ENCODE results near the gene UNKL.
A peak's percentile ranks its signal among the peaks of the same experiment; 100 is the strongest.

Gene UNKL

GRCh38 chr16:1430214-1430758 lies 15.8 kb upstream of the UNKL start:
- H3K27me3 Mint-ChIP-seq, result peaks cover 18% of the 10 kb centered on the region

GRCh38 chr16:1429631-1430030 lies 15.1 kb upstream of the UNKL start:
- CTCF ChIA-PET, result interaction anchor here (1.0 kb wide), 1 partner anchor 147 kb away, joined by 3 read pairs; no protein-coding TSS in a partner anchor

More at GRCh38 chr16:1430214-1430758, 15.8 kb upstream of the UNKL start:
- CTCF ChIA-PET, result no interaction called here
- H3K36me3 Mint-ChIP-seq, result no peaks in the 10 kb centered on the region
- no peak for DNase-seq
- H3K4me1 Mint-ChIP-seq, result no peaks in the 10 kb centered on the region
- H3K27ac Mint-ChIP-seq, result no peak overlapping the region
- no peak overlapping the region for H3K4me3 Mint-ChIP-seq
- no peaks in the 10 kb centered on the region for H3K9me3 Mint-ChIP-seq

GRCh38 chr16:1429012-1429411 lies 14.5 kb upstream of the UNKL start:
- no peak for DNase-seq
- Mint-ChIP-seq H3K4me1 (no peaks in the 10 kb centered on the region), H3K27ac (no peak overlapping the region), H3K27me3 (peaks cover 18% of the 10 kb centered on the region), H3K4me3 (no peak overlapping the region), H3K9me3 (no peaks in the 10 kb centered on the region), H3K36me3 (no peaks in the 10 kb centered on the region)
- CTCF ChIA-PET, result interaction anchor here (0.6 to 1.7 kb wide), 4 partner anchors 12 to 278 kb away, joined by 3 read pairs; no protein-coding TSS in a partner anchor

More at GRCh38 chr16:1429631-1430030, 15.1 kb upstream of the UNKL start:
- peaks cover 18% of the 10 kb centered on the region for H3K27me3 Mint-ChIP-seq
- no peaks in the 10 kb centered on the region for H3K36me3 Mint-ChIP-seq
- H3K4me1 Mint-ChIP-seq, result no peaks in the 10 kb centered on the region
- no peaks in the 10 kb centered on the region for H3K9me3 Mint-ChIP-seq
- H3K4me3 Mint-ChIP-seq, result no peak overlapping the region
- DNase-seq, result no peak
- no peak overlapping the region for H3K27ac Mint-ChIP-seq

GRCh38 chr16:1428511-1428910 lies 14.0 kb upstream of the UNKL start:
- CTCF ChIA-PET, result interaction anchor here (0.6 to 1.7 kb wide), 4 partner anchors 13 to 279 kb away, joined by 3 read pairs; no protein-coding TSS in a partner anchor
- no peak overlapping the region for H3K27ac Mint-ChIP-seq

GRCh38 chr16:1427473-1428461 lies 13.3 kb upstream of the UNKL start:
- DNase-seq, result no peak
- Mint-ChIP-seq H3K4me3 (no peak overlapping the region), H3K4me1 (no peaks in the 10 kb centered on the region), H3K27ac (no peak overlapping the region), H3K9me3 (no peaks in the 10 kb centered on the region), H3K27me3 (peaks cover 18% of the 10 kb centered on the region), H3K36me3 (no peaks in the 10 kb centered on the region)
- CTCF ChIA-PET, result interaction anchor here (1.1 to 1.7 kb wide), 3 partner anchors 14 to 280 kb away, joined by 3 read pairs; no protein-coding TSS in a partner anchor

More at GRCh38 chr16:1428511-1428910, 14.0 kb upstream of the UNKL start:
- H3K9me3 Mint-ChIP-seq, result no peaks in the 10 kb centered on the region
- no peaks in the 10 kb centered on the region for H3K36me3 Mint-ChIP-seq
- no peak overlapping the region for H3K4me3 Mint-ChIP-seq
- DNase-seq, result peak; percentile 71
- peaks cover 18% of the 10 kb centered on the region for H3K27me3 Mint-ChIP-seq
- H3K4me1 Mint-ChIP-seq, result no peaks in the 10 kb centered on the region

- Mint-ChIP-seq H3K36me3 (peaks cover 2% of the 10 kb centered on the region), H3K4me3 (no peak overlapping the region), H3K9me3 (peaks cover 4% of the 10 kb centered on the region), H3K4me1 (peaks cover 5% of the 10 kb centered on the region), H3K27ac (no peak overlapping the region), H3K27me3 (peaks cover 9% of the 10 kb centered on the region)
- CTCF ChIA-PET, result interaction anchor here (1.1 to 1.7 kb wide), 2 partner anchors 14 to 15 kb away, joined by 3 read pairs; no protein-coding TSS in a partner anchor
- DNase-seq, result no peak
These were observed 12.4 kb upstream of the UNKL start for GRCh38 chr16:1426734-1427471.

- H3K4me1 Mint-ChIP-seq, result peaks cover 13% of the 10 kb centered on the region
- peak overlapping the region; percentile 37 for H3K27ac Mint-ChIP-seq
- H3K36me3 Mint-ChIP-seq, result peaks cover 2% of the 10 kb centered on the region
- H3K9me3 Mint-ChIP-seq, result peaks cover 4% of the 10 kb centered on the region
- no peak for DNase-seq
- no peak overlapping the region for H3K4me3 Mint-ChIP-seq
- CTCF ChIA-PET, result interaction anchor here (0.6 kb wide), 1 partner anchor 109 kb away, joined by 3 read pairs; no protein-coding TSS in a partner anchor
- peaks cover 10% of the 10 kb centered on the region for H3K27me3 Mint-ChIP-seq
These were observed 11.3 kb upstream of the UNKL start for GRCh38 chr16:1425616-1426370.

GRCh38 chr16:1424028-1424427 lies 9.5 kb upstream of the UNKL start:
- peaks cover 4% of the 10 kb centered on the region for H3K9me3 Mint-ChIP-seq
- peaks cover 25% of the 10 kb centered on the region for H3K4me1 Mint-ChIP-seq
- H3K27me3 Mint-ChIP-seq, result peaks cover 5% of the 10 kb centered on the region
- DNase-seq, result peak; percentile 30
- H3K36me3 Mint-ChIP-seq, result peaks cover 3% of the 10 kb centered on the region
- H3K4me3 Mint-ChIP-seq, result no peak overlapping the region
- H3K27ac Mint-ChIP-seq, result no peak overlapping the region
- CTCF ChIA-PET, result interaction anchor here (0.8 kb wide), 1 partner anchor 8 kb away, joined by 3 read pairs; no protein-coding TSS in a partner anchor

- peak overlapping the region; percentile 91 for H3K4me3 Mint-ChIP-seq
- peaks cover 5% of the 10 kb centered on the region for H3K36me3 Mint-ChIP-seq
- no peak for DNase-seq
- H3K4me1 Mint-ChIP-seq, result peaks cover 35% of the 10 kb centered on the region
- H3K9me3 Mint-ChIP-seq, result peaks cover 4% of the 10 kb centered on the region
- H3K27me3 Mint-ChIP-seq, result peaks cover 5% of the 10 kb centered on the region
- CTCF ChIA-PET, result no interaction called here
- H3K27ac Mint-ChIP-seq, result peak overlapping the region; percentile 99
These were observed 7.6 kb upstream of the UNKL start for GRCh38 chr16:1422076-1422475.

- Mint-ChIP-seq H3K27me3 (peaks cover 5% of the 10 kb centered on the region), H3K36me3 (peaks cover 5% of the 10 kb centered on the region), H3K4me1 (peaks cover 39% of the 10 kb centered on the region), H3K4me3 (peak overlapping the region; percentile 91), H3K27ac (peak overlapping the region; percentile 99), H3K9me3 (peaks cover 4% of the 10 kb centered on the region)
- CTCF ChIA-PET, result no interaction called here
- peak; percentile 37 for DNase-seq
These were observed 5.6 kb upstream of the UNKL start for GRCh38 chr16:1420111-1420539.

- Mint-ChIP-seq H3K4me1 (peaks cover 45% of the 10 kb centered on the region), H3K27me3 (peaks cover 5% of the 10 kb centered on the region), H3K27ac (no peak overlapping the region), H3K4me3 (no peak overlapping the region), H3K36me3 (peaks cover 11% of the 10 kb centered on the region), H3K9me3 (no peaks in the 10 kb centered on the region)
- CTCF ChIA-PET, result interaction anchor here (0.7 kb wide), 1 partner anchor 8 kb away, joined by 3 read pairs; no protein-coding TSS in a partner anchor
- no peak for DNase-seq
These were observed 2.0 kb upstream of the UNKL start for GRCh38 chr16:1416521-1416941.

GRCh38 chr16:1413684-1414531 lies 596 bp downstream of the UNKL start:
- Mint-ChIP-seq H3K4me3 (peak overlapping the region; percentile 85), H3K4me1 (peaks cover 34% of the 10 kb centered on the region), H3K27me3 (no peaks in the 10 kb centered on the region), H3K36me3 (peaks cover 14% of the 10 kb centered on the region), H3K9me3 (no peaks in the 10 kb centered on the region), H3K27ac (peak overlapping the region; percentile 94)
- CTCF ChIA-PET, result interaction anchor here (1.1 to 2.1 kb wide), 2 partner anchors 45 to 51 kb away, joined by 3 to 12 read pairs; no protein-coding TSS in a partner anchor
- peak; percentile 77 for DNase-seq

Measured in activated naive CD4-positive, alpha-beta T cell treated with anti-CD3 and anti-CD28 coated beads, Interleukin-2, amount 10 ng/mL, durations not matched to agents 7 days and 5 days (primary cell).